GM12878 (cell line): ENCODE measurements around the gene ADPRM. TPM values are rescaled to one million over a fixed set of nuclear protein-coding genes. Genes with fewer than 3 reads are reported as not detected.

Source experiments
- ATAC-seq: fragments of 200-7000 bp; cut with Tn5 transposase; 3 replicates; pipeline ENCODE4 v1.9.1; 2020; ENCODE audit warnings: mild to moderate bottlenecking, moderate library complexity
- BruUV-seq: library from RNA; stranded (reverse); fragments of 400-500 nt; replicated peaks from 2 replicates; lab custom pipeline; 2021; lab: Mats Ljungman, UMichigan
- CTCF ChIA-PET: fragments of 300-600 bp; sonication (Branson Sonifier 250); formaldehyde crosslinking; extraction: SDS; loops from one replicate; lab custom pipeline; 2021; ENCODE audit warnings: inconsistent platforms; lab: Yijun Ruan, JAX
- POLR2A ChIA-PET: fragments of 350-600 bp; formaldehyde crosslinking; extraction: SDS; loops from one replicate; lab custom pipeline; 2021; ENCODE audit warnings: inconsistent platforms; lab: Charles Lee
- RAD21 ChIA-PET: fragments of 300-600 bp; sonication (Branson Sonifier 250); formaldehyde crosslinking; loops from one replicate; lab custom pipeline; 2023; ENCODE audit warnings: antibody characterized with exemption; ENCODE audit not compliant: unreplicated experiment; lab: Charles Lee
- SMC1A ChIA-PET: fragments of 300-600 bp; sonication (Branson Sonifier 250); formaldehyde crosslinking; loops from one replicate; lab custom pipeline; 2023; ENCODE audit not compliant: unreplicated experiment, uncharacterized antibody; lab: Charles Lee
- DNase-seq: peaks from one replicate; pipeline ENCODE4 v3.0.0-alpha.2; 2011; ENCODE audit warnings: low read depth, low spot score
- FAIRE-seq: peaks from 3 replicates; lab custom pipeline; 2011; peaks lifted over from hg19 to GRCh38; lab: Jason Lieb, UNC
- H2AFZ ChIP-seq: 2 replicates; pipeline ENCODE4 v1.6.0; 2011; ENCODE audit warnings: low read depth, low read length, control low read depth; ENCODE audit not compliant: control insufficient read depth
- H3K27ac ChIP-seq: 2 replicates; pipeline ENCODE4 v1.5.1; 2011; ENCODE audit warnings: control low read depth; ENCODE audit not compliant: control insufficient read depth, insufficient read depth
- H3K27me3 ChIP-seq, 2 experiments: replicated peaks in 1 of 2; 2 replicates each; pipeline versions ENCODE4 v1.6.0 to v1.6.1; 2011; ENCODE audit warnings: low read length in 1 of 2; ENCODE audit not compliant: control insufficient read depth in 2 of 2, insufficient read depth in 2 of 2
- H3K36me3 ChIP-seq, 2 experiments: 2 replicates each; pipeline ENCODE4 v1.5.1; 2011; ENCODE audit warnings: low read length in 1 of 2; ENCODE audit not compliant: control insufficient read depth in 2 of 2, insufficient read depth in 2 of 2
- H3K4me1 ChIP-seq: 2 replicates; pipeline ENCODE4 v1.6.1; 2011; ENCODE audit warnings: mild to moderate bottlenecking, low read length, moderate library complexity, mixed read lengths; ENCODE audit not compliant: control insufficient read depth, insufficient read depth
- H3K4me2 ChIP-seq: 2 replicates; pipeline ENCODE4 v1.6.0; 2011; ENCODE audit warnings: control low read depth; ENCODE audit not compliant: control insufficient read depth, insufficient read depth
- H3K4me3 ChIP-seq: fragments of 200-600 bp; sonication (generic); 2 replicates; pipeline ENCODE4 v1.5.1; 2016
- H3K79me2 ChIP-seq: 2 replicates; pipeline ENCODE4 v1.6.0; 2011; ENCODE audit warnings: low read length; ENCODE audit not compliant: control insufficient read depth, insufficient read depth
- H3K9ac ChIP-seq: 2 replicates; pipeline ENCODE4 v1.8.0; 2011; ENCODE audit warnings: low read length, control low read depth, mixed read lengths; ENCODE audit not compliant: control insufficient read depth, insufficient read depth
- H3K9me3 ChIP-seq: replicated peaks from 3 replicates; pipeline ENCODE4 v1.5.1; 2011; ENCODE audit warnings: mild to moderate bottlenecking, low read length; ENCODE audit not compliant: control insufficient read depth, insufficient read depth
- H4K20me1 ChIP-seq: 2 replicates; pipeline ENCODE4 v1.6.0; 2011; ENCODE audit not compliant: control insufficient read depth, insufficient read depth
- CHD1 ChIP-seq: IDR thresholded peaks from 2 replicates; pipeline ENCODE4 v1.6.1; 2012; ENCODE audit warnings: low read depth, low read length, improper control_type of control experiment
- E2F4 ChIP-seq: IDR thresholded peaks from 2 replicates; pipeline ENCODE4 v1.6.1; 2012; ENCODE audit warnings: low read depth, low read length, improper control_type of control experiment
- EED ChIP-seq: sonication (generic); IDR thresholded peaks from 2 replicates; pipeline ENCODE4 v1.6.1; 2016; ENCODE audit warnings: antibody characterized with exemption, low read depth
- ESRRA ChIP-seq: IDR thresholded peaks from 2 replicates; pipeline ENCODE4 v1.6.1; 2012; ENCODE audit warnings: mild to moderate bottlenecking, low read length, improper control_type of control experiment
- FOXK2 ChIP-seq: fragments of 450-650 bp; IDR thresholded peaks from 2 replicates; pipeline ENCODE4 v1.6.1; 2017; ENCODE audit warnings: mild to moderate bottlenecking, moderate library complexity
- KDM1A ChIP-seq: fragments of 200-600 bp; sonication (generic); IDR thresholded peaks from 2 replicates; pipeline ENCODE4 v1.6.1; 2016; ENCODE audit warnings: borderline replicate concordance
- NR2F1 ChIP-seq: fragments of 450-650 bp; conservative IDR thresholded peaks from 2 replicates; pipeline ENCODE4 v1.6.1; 2017; ENCODE audit warnings: mild to moderate bottlenecking
- PAX5 ChIP-seq: IDR thresholded peaks from 2 replicates; pipeline ENCODE4 v1.6.1; 2011; ENCODE audit warnings: low read depth, low read length, borderline replicate concordance
- PAX8 ChIP-seq: fragments of 450-650 bp; IDR thresholded peaks from 2 replicates; pipeline ENCODE4 v1.6.1; 2017; ENCODE audit warnings: mild to moderate bottlenecking, moderate library complexity
- SMC3 ChIP-seq: IDR thresholded peaks from 2 replicates; pipeline ENCODE4 v1.6.1; 2011; ENCODE audit warnings: low read length, improper control_type of control experiment, borderline replicate concordance
- STAT1 ChIP-seq: fragments of 450-650 bp; conservative IDR thresholded peaks from 2 replicates; pipeline ENCODE4 v1.6.1; 2014; ENCODE audit warnings: antibody characterized with exemption, mild to moderate bottlenecking
- TARDBP ChIP-seq: IDR thresholded peaks from 2 replicates; pipeline ENCODE4 v1.6.1; 2016; ENCODE audit warnings: borderline replicate concordance
- ZSCAN29 ChIP-seq: fragments of 450-650 bp; IDR thresholded peaks from 2 replicates; pipeline ENCODE4 v1.6.1; 2017; ENCODE audit warnings: mild to moderate bottlenecking, moderate library complexity
- WGBS: methylation state at CpG from one replicate; pipeline ENCODE4 v1.1.6; 2016; ENCODE audit warnings: low lambda C conversion rate; ENCODE audit not compliant: insufficient replicate concordance, insufficient coverage; ENCODE audit errors: missing lambda C conversion rate; 5-methylcytosine and 5-hydroxymethylcytosine counted together
- in situ Hi-C: fragments of 300-500 bp; cut with MboI; formaldehyde crosslinking; loops from 9 replicates; pipeline ENCODE4 v1.14.3; 2018; ENCODE audit warnings: mixed read lengths
- intact Hi-C: fragments of 100-400 bp; cut with micrococcal nuclease; formaldehyde crosslinking; loops from one replicate; pipeline ENCODE4 v1.14.2; 2022; ENCODE audit not compliant: unreplicated experiment
- polyA plus RNA-seq, 11 experiments: library from polyadenylated mRNA; depleted of rRNA in 4 of 11; unstranded in 6 of 11; stranded (reverse) in 5 of 11; fragments of >200 nt; fragmentation: Nextera tagmentation in 4 of 11; fragmentation: Illumina TruSeq in 1 of 11; extraction: Ambion mirVana in 4 of 11; extraction: Trizol in 1 of 11; gene quantifications; 1 replicate in 1 of 11; 2 replicates in 10 of 11; pipeline versions ENCODE4 v1.2.1 to v1.2.3, GENCODE V29; 2011 to 2016; ENCODE audit warnings: inconsistent platforms in 2 of 11, missing spikeins in 2 of 11, low read depth in 1 of 11
- total RNA-seq, 4 experiments: library from RNA; depleted of rRNA in 3 of 4; stranded (reverse); fragments of >200 nt in 3 of 4; fragmentation: Illumina TruSeq in 1 of 4; extraction: Trizol in 1 of 4; gene quantifications; 2 replicates each; pipeline versions ENCODE4 v1.2.1 to v1.2.3, GENCODE V29; 2013 to 2021

Gene ADPRM
- total and polyA plus RNA-seq, 10 of the 15 experiments (the other 5 are each of a cell fraction or from before 2014, with no cell fraction given), result 7.1 to 18.4 (median 8.8) TPM

GRCh38 chr17:10756185-10756584, 58.8 kb downstream of the ADPRM start:
- H3K36me3 ChIP-seq, result no peaks in the 10 kb centered on the region
- H4K20me1 ChIP-seq, result no peaks in the 10 kb centered on the region
- intact Hi-C loops, result no loop called here
- ChIA-PET CTCF (no interaction called here), POLR2A (no interaction called here), RAD21 (no interaction called here), SMC1A (no interaction called here)
- in situ Hi-C loops, result no loop called here
- ATAC-seq (no peak), FAIRE-seq (no peak), DNase-seq (no peak)
- H3K27ac ChIP-seq, result no peak overlapping the region
- no peak overlapping the region for H3K9ac ChIP-seq
- no peaks in the 10 kb centered on the region for H3K79me2 ChIP-seq
- TF ChIP-seq SMC3, result no peak
- no peak for TF ChIP-seq PAX8
- no peak for TF ChIP-seq ZSCAN29
- no peak for TF ChIP-seq EED
- TF ChIP-seq TARDBP, result no peak
- no peak for TF ChIP-seq FOXK2
- TF ChIP-seq NR2F1, result no peak
- TF ChIP-seq KDM1A, result no peak
- no peak for TF ChIP-seq PAX5
- no peak for TF ChIP-seq E2F4
- TF ChIP-seq STAT1, result no peak
- TF ChIP-seq CHD1, result no peak
- no peak for TF ChIP-seq ESRRA
- no peak overlapping the region for H3K4me2 ChIP-seq
- no TSS peak for BruUV-seq
- no peaks in the 10 kb centered on the region for H3K4me1 ChIP-seq
- no peaks in the 10 kb centered on the region for H3K27me3 ChIP-seq
- no peak overlapping the region for H2AFZ ChIP-seq
- H3K9me3 ChIP-seq, result no peaks in the 10 kb centered on the region
- 0% methylated on average over 1 of the region's 1 CpG for WGBS
- H3K4me3 ChIP-seq, result no peak overlapping the region
